IPS DF 6.9 (cell line): Measurements from ENCODE around the gene SMIM24.

Experiments
- DNase-seq: peaks from one replicate; pipeline ENCODE4 v3.0.0-alpha.2; 2013; ENCODE audit warnings: low read depth, low spot score
- H3K27ac ChIP-seq: one replicate; pipeline ENCODE4 v1.5.1; 2013; ENCODE audit warnings: low read length, control low read depth
- H3K27me3 ChIP-seq: 2 replicates; pipeline ENCODE4 v1.6.1; 2013; ENCODE audit warnings: mild to moderate bottlenecking, low read length; ENCODE audit not compliant: control insufficient read depth, insufficient read depth
- H3K36me3 ChIP-seq: 2 replicates; pipeline ENCODE4 v1.6.1; 2013; ENCODE audit warnings: low read length; ENCODE audit not compliant: control insufficient read depth, insufficient read depth
- H3K4me1 ChIP-seq: 2 replicates; pipeline ENCODE4 v1.6.1; 2013; ENCODE audit warnings: low read length; ENCODE audit not compliant: control insufficient read depth, insufficient read depth
- H3K4me3 ChIP-seq: 2 replicates; pipeline ENCODE4 v1.5.1; 2013; ENCODE audit warnings: mild to moderate bottlenecking, low read length
- H3K9me3 ChIP-seq: 2 replicates; pipeline ENCODE4 v1.6.1; 2013; ENCODE audit warnings: low read length, inconsistent platforms; ENCODE audit not compliant: control insufficient read depth, insufficient read depth
- WGBS: extraction: QIAGEN DNeasy Blood & Tissue Kit; methylation state at CpG from one replicate; pipeline ENCODE4 v1.1.7; 2013; ENCODE audit warnings: mixed read lengths, missing lambda C conversion rate; ENCODE audit not compliant: insufficient read length, insufficient coverage; 5-methylcytosine and 5-hydroxymethylcytosine counted together

SMIM24 gene

DNA sequence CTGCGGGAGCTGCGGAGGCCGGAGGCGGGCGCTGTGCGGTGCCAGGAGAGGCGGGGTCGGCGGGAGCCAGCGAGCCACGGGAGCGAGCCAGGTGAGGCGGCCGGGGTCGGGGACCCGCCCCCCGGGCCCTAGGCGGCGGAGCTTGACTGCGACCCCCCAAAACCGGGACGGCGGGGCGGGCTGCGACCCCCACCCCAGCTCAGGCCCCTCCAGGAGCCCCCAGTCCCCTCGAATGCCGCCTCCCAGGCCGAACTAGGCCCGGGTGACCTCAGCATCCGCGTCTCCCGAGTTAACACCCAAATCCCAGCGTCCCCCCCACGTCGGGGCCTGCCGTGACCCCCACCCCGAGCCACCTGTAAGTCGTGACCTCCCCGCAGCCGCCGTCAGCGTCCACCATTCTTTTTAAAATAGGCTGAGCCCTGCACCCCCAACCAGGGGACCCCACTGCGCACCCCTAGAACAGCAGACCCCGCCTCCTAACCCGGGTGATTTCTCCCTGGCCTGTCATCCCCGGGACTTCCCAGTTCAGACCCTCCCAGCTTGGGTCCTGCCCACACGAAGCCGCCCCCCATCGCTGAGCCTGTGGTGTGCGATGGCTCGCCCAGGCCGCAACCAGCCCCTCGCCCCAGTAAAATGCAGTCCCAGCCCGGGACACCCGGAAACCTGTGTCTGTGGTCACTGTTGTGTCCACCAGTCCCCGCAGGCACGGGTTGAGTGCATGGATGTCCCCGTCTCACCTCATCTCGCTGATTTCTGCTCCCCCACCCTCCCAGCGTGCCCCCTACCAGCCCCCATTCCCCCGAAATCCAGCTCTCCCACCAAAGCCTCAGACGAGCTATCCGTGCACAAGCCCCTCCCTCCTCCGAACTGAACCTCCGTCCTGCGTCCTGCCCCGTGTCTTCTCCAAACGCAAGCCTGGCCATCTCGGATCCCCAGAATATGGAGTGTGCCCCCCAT lies 26.3 kb upstream of the SMIM24 start:
- Histone ChIP-seq H3K36me3 (no peaks in the 10 kb centered on the region), H3K27ac (no peak overlapping the region), H3K4me3 (peak overlapping the region; percentile 70), H3K27me3 (no peaks in the 10 kb centered on the region), H3K4me1 (no peaks in the 10 kb centered on the region; the same call in 1 of the 2 replicates), H3K9me3 (no peaks in the 10 kb centered on the region)
- no CpG with 5 or more reads among the region's 69 CpGs for WGBS
- DNase-seq, result no peak

- no CpG with 5 or more reads among the region's 79 CpGs for WGBS
- Histone ChIP-seq H3K27me3 (no peaks in the 10 kb centered on the region), H3K27ac (no peak within 1 kb of the TSS), H3K4me3 (peak within 1 kb of the TSS; percentile 70), H3K4me1 (no peaks in the 10 kb centered on the region; the same call in 1 of the 2 replicates), H3K9me3 (no peaks in the 10 kb centered on the region), H3K36me3 (no peaks in the 10 kb centered on the region)
- DNase-seq, result peak; percentile 92
Measured at GRCh38 chr19:3505598-3506383, 25.5 kb upstream of the SMIM24 start, which contains the start of gene FZR1. TSS of gene FZR1 (plus strand) at chr19:3506311. CDS start at chr19:3522990, 16,679 bp downstream.

- Histone ChIP-seq H3K9me3 (no peaks in the 10 kb centered on the region), H3K27ac (no peak overlapping the region), H3K4me1 (no peaks in the 10 kb centered on the region; the same call in 1 of the 2 replicates), H3K36me3 (no peaks in the 10 kb centered on the region), H3K4me3 (no peak overlapping the region), H3K27me3 (no peaks in the 10 kb centered on the region)
- no CpG with 5 or more reads among the region's 5 CpGs for WGBS
- no peak for DNase-seq
Measured at GRCh38 chr19:3504735-3505134, 24.4 kb upstream of the SMIM24 start.

DNA sequence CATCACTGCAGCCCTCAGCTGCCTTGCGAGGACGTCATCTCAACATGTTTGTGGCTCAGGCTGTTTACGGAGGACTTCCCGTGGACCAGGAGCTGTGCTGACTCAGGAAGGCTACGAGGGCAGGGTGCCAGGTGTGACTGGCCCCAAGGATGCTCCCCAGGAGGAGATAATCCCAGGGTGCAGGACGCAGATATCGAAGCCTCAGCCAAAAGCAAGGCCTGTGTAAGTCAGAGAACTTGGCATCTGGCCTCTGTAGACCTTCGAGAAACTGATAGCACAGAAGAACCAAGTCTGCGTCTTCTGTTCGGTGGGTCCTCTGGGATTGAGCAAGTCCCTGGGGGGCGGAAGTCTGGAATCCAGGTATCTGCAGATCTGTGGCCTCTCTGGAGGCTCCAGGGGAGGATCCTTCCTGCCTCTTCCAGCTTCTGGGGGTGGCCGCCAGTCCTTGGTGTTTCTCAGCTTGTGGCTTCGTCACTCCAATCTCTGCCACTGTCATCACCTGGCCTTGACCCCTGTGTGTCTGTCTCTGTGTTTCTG lies 22.8 kb upstream of the SMIM24 start:
- Histone ChIP-seq H3K4me3 (no peak overlapping the region), H3K9me3 (no peaks in the 10 kb centered on the region), H3K36me3 (no peaks in the 10 kb centered on the region), H3K27ac (no peak overlapping the region), H3K27me3 (no peaks in the 10 kb centered on the region), H3K4me1 (no peaks in the 10 kb centered on the region; the same call in 1 of the 2 replicates)
- no peak for DNase-seq
- no CpG with 5 or more reads among the region's 13 CpGs for WGBS

DNA sequence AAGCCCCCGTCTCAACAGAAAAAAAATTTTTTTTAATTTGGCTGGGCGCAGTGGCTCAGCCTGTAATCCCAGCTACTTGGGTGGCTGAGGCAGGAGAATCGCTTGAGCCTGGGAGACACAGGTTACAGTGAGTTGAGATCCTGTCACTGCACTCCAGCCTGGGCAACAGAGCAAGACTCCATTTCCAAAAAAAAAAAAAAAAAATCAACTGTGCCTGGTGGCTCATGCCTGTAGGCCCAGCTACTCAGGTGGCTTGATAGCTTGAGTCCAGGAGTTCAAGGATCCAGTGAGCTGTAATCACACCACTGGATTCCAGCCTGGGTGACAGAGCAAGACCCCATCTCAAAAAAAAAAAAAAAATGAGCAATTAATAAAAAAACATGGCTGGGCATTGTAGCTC lies 21.5 kb upstream of the SMIM24 start:
- no peak for DNase-seq
- no CpG with 5 or more reads among the region's 3 CpGs for WGBS
- Histone ChIP-seq H3K27ac (no peak overlapping the region), H3K4me3 (no peak overlapping the region), H3K27me3 (no peaks in the 10 kb centered on the region), H3K9me3 (no peaks in the 10 kb centered on the region), H3K4me1 (no peaks in the 10 kb centered on the region; the same call in 1 of the 2 replicates), H3K36me3 (no peaks in the 10 kb centered on the region)

GRCh38 chr19:3500429-3501101 lies 20.2 kb upstream of the SMIM24 start, which contains the start of gene DOHH:
TSS of gene DOHH (minus strand) at chr19:3500674. CDS start at chr19:3496814, 3,860 bp downstream.
- Histone ChIP-seq H3K4me3 (peak within 1 kb of the TSS; percentile 94), H3K36me3 (peaks cover 5% of the 10 kb centered on the region), H3K4me1 (no peaks in the 10 kb centered on the region; the same call in 1 of the 2 replicates), H3K9me3 (no peaks in the 10 kb centered on the region), H3K27ac (no peak within 1 kb of the TSS), H3K27me3 (no peaks in the 10 kb centered on the region)
- peak; percentile 97 for DNase-seq
- WGBS, result no CpG with 5 or more reads among the region's 52 CpGs

DNA sequence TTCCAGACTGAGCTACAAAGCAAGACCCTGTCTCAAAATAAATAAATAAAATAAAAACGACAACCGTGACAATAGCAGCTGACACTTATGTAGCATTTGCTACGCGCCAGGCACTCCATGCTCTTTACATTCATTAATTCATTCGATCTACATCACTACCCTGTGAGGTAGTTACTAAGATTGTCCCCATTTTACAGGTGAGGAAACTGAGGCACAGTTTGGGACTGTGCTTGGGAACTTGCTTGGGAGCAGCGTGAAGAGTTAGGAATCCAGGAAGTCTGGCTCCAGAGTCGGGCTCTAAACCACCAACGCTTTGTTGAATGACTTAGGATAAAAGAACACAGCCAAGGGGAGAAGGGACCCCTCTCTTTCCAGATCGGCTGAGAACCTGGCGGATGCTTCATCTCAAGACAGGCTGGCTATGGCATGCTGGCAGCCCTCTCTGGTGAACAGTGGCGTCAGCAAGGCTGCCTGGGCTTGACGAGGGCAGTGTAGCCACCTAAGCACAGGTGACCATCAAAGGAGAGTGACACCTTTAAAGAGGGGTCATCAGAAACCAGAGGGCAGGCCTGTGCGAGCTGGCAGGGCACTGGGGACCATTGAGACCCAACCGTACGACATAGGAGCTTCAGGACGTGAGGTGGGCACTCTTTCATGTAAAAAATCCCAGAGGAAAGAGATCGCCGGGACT lies 19.6 kb upstream of the SMIM24 start:
- Histone ChIP-seq H3K4me3 (peak overlapping the region; percentile 94), H3K36me3 (peaks cover 8% of the 10 kb centered on the region), H3K4me1 (no peaks in the 10 kb centered on the region; the same call in 1 of the 2 replicates), H3K9me3 (no peaks in the 10 kb centered on the region), H3K27ac (no peak overlapping the region), H3K27me3 (no peaks in the 10 kb centered on the region)
- DNase-seq, result no peak
- no CpG with 5 or more reads among the region's 18 CpGs for WGBS

DNA sequence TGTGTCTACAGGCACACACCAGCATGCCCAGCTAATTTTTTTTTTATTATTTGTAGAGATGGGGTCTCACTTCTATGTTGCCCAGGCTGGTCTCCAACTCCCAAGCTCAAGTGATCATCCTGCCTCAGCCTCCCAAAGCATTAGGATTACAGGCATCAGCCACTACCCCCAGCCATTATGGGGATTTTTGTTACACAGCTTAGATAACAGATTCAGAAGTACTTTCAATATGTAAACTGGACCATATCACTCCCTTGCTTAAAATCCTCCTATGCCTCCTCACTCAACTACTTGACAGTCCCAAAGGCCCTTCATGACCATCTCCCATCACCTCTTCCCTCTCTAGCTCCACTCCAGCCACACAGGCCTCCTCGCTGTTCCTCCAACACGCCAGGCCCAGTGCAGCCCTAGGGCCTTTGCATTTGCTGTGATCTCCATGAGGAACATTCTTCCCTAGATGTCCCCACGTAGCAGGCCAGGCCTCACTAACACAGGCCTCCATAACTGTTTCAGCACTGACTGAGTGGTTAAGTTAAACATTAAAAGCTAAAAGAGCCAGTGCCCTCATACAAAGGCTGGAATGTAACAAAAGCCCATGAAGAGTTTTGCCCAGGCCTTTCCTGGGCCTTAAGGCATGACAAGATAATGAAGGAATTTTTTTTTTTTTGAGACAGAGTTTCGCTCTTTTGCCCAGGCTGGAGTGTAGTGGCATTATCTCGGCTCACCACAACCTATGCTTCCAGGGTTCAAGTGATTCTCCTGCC lies 17.6 kb upstream of the SMIM24 start:
- H3K4me1 ChIP-seq, result no peaks in the 10 kb centered on the region
- peaks cover 10% of the 10 kb centered on the region for H3K36me3 ChIP-seq
- H3K4me3 ChIP-seq, result no peak overlapping the region
- no peak for DNase-seq
- H3K27ac ChIP-seq, result no peak overlapping the region
- no peaks in the 10 kb centered on the region for H3K27me3 ChIP-seq
- WGBS, result no CpG with 5 or more reads among the region's 5 CpGs
- no peaks in the 10 kb centered on the region for H3K9me3 ChIP-seq
